ENCODE measurements around the gene STAT5B. TPM values are rescaled to one million over a fixed set of nuclear protein-coding genes. Genes with fewer than 3 reads are reported as not detected.
"Not testable (repeated sequence)": the region's sequence is repeated elsewhere in the genome, so short reads cannot be mapped to it uniquely, and the experiment has no call there.

Gene STAT5B
- total RNA-seq, 3 donors from 2014 or later: 97.2 to 130 (median 101) TPM

GRCh38 chr17:42190491-42191274 lies 85.5 kb downstream of the STAT5B start:
- H3K4me1 ChIP-seq: peaks cover 0 to 7% of the 10 kb centered on the region in 2 donors
- no peak for DNase-seq (ENCODE audit: low spot score in 2 of 2)
- H3K9me3 ChIP-seq: no peaks in the 10 kb centered on the region
- intact Hi-C loops (cut with DNase I; ENCODE audit: low total_unique reads): no loop called here
- TF ChIP-seq POLR2A (IDR thresholded peaks at IDR 0.05) (no peak), CTCF (IDR thresholded peaks at IDR 0.05) (no peak), POLR2AphosphoS5 (IDR thresholded peaks at IDR 0.05) (no peak)
- H3K27ac ChIP-seq: no peak overlapping the region
- H3K4me3 ChIP-seq: no peak overlapping the region
- H3K27me3 ChIP-seq: no peaks in the 10 kb centered on the region
- H3K36me3 ChIP-seq: no peaks in the 10 kb centered on the region

GRCh38 chr17:42189651-42189965 lies 86.6 kb downstream of the STAT5B start:
- Histone ChIP-seq H3K9me3 (no peaks in the 10 kb centered on the region), H3K4me1 (peaks cover 0 to 7% of the 10 kb centered on the region in 2 donors), H3K36me3 (no peaks in the 10 kb centered on the region), H3K27me3 (no peaks in the 10 kb centered on the region), H3K4me3 (no peak overlapping the region), H3K27ac (no peak overlapping the region)
- intact Hi-C loops (cut with DNase I; ENCODE audit: low total_unique reads): no loop called here
- DNase-seq (ENCODE audit: low spot score in 2 of 2): no peak
- TF ChIP-seq POLR2AphosphoS5 (IDR thresholded peaks at IDR 0.05) (no peak), CTCF (IDR thresholded peaks at IDR 0.05) (no peak), POLR2A (IDR thresholded peaks at IDR 0.05) (no peak)

GRCh38 chr17:42188749-42189650 lies 87.2 kb downstream of the STAT5B start:
- TF ChIP-seq CTCF (IDR thresholded peaks at IDR 0.05): no peak
- no peak for TF ChIP-seq POLR2A (IDR thresholded peaks at IDR 0.05)
- TF ChIP-seq POLR2AphosphoS5 (IDR thresholded peaks at IDR 0.05): no peak
- DNase-seq (ENCODE audit: low spot score in 2 of 2): no peak
- Histone ChIP-seq H3K27ac (no peak overlapping the region), H3K36me3 (no peaks in the 10 kb centered on the region), H3K4me1 (peaks cover 0 to 7% of the 10 kb centered on the region in 2 donors), H3K9me3 (no peaks in the 10 kb centered on the region), H3K27me3 (no peaks in the 10 kb centered on the region), H3K4me3 (no peak overlapping the region)
- intact Hi-C loops (cut with DNase I; ENCODE audit: low total_unique reads): no loop called here

- Histone ChIP-seq H3K36me3 (no peaks in the 10 kb centered on the region), H3K27ac (no peak overlapping the region), H3K4me3 (no peak overlapping the region), H3K27me3 (peaks cover 0 to 6% of the 10 kb centered on the region in 2 donors), H3K9me3 (no peaks in the 10 kb centered on the region), H3K4me1 (peaks cover 0 to 4% of the 10 kb centered on the region in 2 donors)
- TF ChIP-seq POLR2A (IDR thresholded peaks at IDR 0.05) (no peak), CTCF (IDR thresholded peaks at IDR 0.05) (no peak), POLR2AphosphoS5 (IDR thresholded peaks at IDR 0.05) (no peak)
- intact Hi-C loops (cut with DNase I; ENCODE audit: low total_unique reads): no loop called here
- no peak for DNase-seq (ENCODE audit: low spot score in 2 of 2)
Observed at GRCh38 chr17:42187833-42188232, 88.4 kb downstream of the STAT5B start.

GRCh38 chr17:42186191-42186590 lies 90.0 kb downstream of the STAT5B start:
- H3K4me1 ChIP-seq; H3K4me3 ChIP-seq; DNase-seq (ENCODE audit: low spot score in 2 of 2); H3K27ac ChIP-seq; intact Hi-C loops (cut with DNase I; ENCODE audit: low total_unique reads); H3K36me3 ChIP-seq; H3K9me3 ChIP-seq: not testable (repeated sequence)
- peaks cover 2 to 22% of the 10 kb centered on the region in 2 donors for H3K27me3 ChIP-seq
